Lung microvascular endothelial cell (primary cell): ENCODE results near the gene KLRF2. TPM values are rescaled to one million over a fixed set of nuclear protein-coding genes. Genes with fewer than 3 reads are reported as not detected.

Source experiments
- DNase-seq, 2 donors: peaks; one replicate each; pipeline versions ENCODE4 v3.0.0 to v3.0.0-alpha.2; 2010; ENCODE audit warnings: low read depth in 2 of 2
- total RNA-seq: library from RNA; depleted of rRNA; stranded (reverse); fragments of >200 nt; gene quantifications from 2 replicates; pipeline ENCODE4 v1.2.1, GENCODE V29; 2014

The KLRF2 gene
- total RNA-seq, 1 donor from 2014 or later = not detected

DNA sequence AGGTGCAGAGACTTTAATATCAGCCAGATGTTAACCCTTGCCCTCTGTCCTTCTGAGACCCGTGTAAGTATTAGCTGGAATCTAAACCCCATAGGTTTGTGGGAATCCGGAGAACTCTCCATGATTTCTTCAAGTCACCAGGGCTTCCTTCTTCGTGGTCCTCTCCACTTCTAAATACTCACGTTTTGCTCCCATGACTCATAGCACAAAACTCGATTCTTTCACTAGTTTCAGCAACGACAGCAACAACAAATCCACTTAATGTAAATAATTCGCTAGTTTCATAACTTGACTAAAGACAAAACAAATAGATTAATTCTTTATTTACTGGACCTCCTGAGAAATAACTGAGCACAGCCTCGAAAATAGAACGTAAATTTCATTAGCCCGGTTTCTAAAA is 55.3 kb downstream of the KLRF2 start:
- DNase-seq = no peak

DNA sequence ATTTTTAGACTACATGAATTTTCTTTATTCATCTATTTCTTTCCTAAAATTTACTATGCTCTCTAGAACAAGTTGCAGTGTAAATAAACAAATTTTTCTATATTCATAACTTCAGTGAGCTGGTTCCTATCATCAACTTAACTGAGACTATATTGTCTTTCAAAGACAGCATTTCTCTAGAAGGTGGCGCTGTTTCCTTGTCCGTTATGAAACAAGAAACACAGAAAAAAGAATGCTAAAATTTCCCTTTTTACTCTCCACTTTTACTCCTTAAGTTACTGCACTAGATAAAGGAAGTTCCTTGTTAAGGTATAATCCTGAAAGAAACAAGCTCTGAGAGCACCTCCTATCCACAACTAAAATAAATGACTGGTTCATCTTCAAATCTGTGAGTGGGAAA is 59.1 kb downstream of the KLRF2 start:
- peak in 1 of 2 donors; percentile 30 for DNase-seq

DNA sequence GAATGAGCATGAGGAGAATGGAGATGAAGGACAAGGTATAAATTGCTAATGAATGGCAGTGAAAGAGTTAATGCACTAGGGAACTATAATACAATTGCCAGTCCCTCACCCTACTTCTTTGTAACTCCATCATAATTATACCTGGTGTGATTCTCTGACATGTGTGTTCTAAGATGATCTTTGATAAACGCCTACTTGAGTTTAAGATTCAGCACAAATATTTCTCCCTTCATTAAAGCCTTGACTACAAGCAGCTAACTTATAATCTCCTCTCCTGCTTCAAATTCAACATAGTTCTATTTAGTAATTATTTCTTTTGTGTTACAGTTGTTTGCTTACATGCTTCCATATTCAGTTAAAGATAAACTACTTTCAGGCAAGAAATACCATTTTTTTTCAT is 60.5 kb downstream of the KLRF2 start:
- DNase-seq = no peak

DNA sequence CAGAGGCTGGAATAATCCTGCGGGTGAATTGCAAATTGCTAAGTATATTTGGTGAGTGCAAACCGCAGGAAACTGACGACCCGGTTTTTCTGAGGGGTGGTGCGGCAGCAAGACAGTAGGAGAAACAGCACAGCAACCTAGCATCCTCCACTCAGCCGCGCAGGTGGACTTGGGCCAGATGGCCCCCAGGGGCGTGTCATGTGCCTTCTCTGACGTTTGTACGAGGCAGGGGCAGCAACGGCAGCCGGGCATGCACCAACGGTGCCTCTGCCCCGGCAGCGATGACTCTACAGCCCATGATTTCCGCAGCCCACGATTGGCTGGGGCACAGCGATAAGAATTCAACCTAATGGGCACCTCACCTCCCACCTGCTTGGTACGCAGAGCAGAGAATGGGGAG is 62.0 kb downstream of the KLRF2 start:
- no peak for DNase-seq

DNA sequence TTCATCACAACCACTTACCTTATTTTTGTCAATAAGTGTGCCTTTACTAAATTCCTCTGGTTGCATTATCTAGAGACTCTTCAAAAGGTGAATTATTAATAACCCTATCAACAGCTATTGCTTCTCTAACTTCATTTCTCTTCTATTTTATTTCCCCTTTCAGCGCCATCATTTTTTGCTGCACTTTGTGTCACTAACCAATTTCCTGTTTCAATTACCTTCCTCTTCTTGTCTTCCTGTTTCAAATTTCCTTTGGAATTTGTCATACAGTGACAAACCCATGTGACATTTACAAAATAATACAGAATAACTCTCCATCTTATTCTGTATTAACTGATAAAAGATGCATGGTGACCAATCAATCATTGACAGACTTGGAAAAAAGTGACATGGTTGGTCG is 63.1 kb downstream of the KLRF2 start:
- DNase-seq = no peak

Other genes starting within 250 kb of the KLRF2 start
- 0.99 and 1.3 TPM in 2 replicates for gene CLEC2D, start 211.8 kb upstream of the KLRF2 start, total RNA-seq
- gene CLECL1, start 148.4 kb upstream of the KLRF2 start, total RNA-seq = not detected in 2 replicates
- 0.40 and 0.44 TPM in 2 replicates for gene CD69, start 120.6 kb upstream of the KLRF2 start, total RNA-seq
- gene KLRF1, start 54.0 kb upstream of the KLRF2 start, total RNA-seq = 0.20 TPM in 1 of 2 replicates, not detected in the other
- 26.4 and 29.2 TPM in 2 replicates for gene CLEC2B, start 12.1 kb upstream of the KLRF2 start, total RNA-seq
- not detected in 2 replicates for gene CLEC2A, start 50.9 kb downstream of the KLRF2 start, total RNA-seq
- not detected in 2 replicates for gene CLEC12A, start 89.9 kb downstream of the KLRF2 start, total RNA-seq
- gene CLEC1B, start 117.6 kb downstream of the KLRF2 start, total RNA-seq = not detected in 2 replicates
- under 0.01 TPM in 1 of 2 replicates, not detected in the other for gene CLEC12B, start 129.1 kb downstream of the KLRF2 start, total RNA-seq
- not detected in 2 replicates for gene CLEC9A, start 149.2 kb downstream of the KLRF2 start, total RNA-seq
- gene CLEC1A, start 217.5 kb downstream of the KLRF2 start, total RNA-seq = 12.5 and 14.4 TPM in 2 replicates
- gene CLEC7A, start 248.7 kb downstream of the KLRF2 start, total RNA-seq = 0.20 and 0.22 TPM in 2 replicates